Ovary (tissue), 9 donors: ENCODE results near the gene NOVA2. TPM values are rescaled to one million over a fixed set of nuclear protein-coding genes. Genes with fewer than 3 reads are reported as not detected.

Source experiments
- DNase-seq, 5 donors: peaks; one replicate each; pipeline ENCODE4 v3.0.0-alpha.2; 2019 to 2020
- H3K27ac ChIP-seq, 2 donors: fragments of 200-600 bp; one replicate each; pipeline versions ENCODE4 v1.5.1 to v1.8.0; 2019 to 2022
- H3K27me3 ChIP-seq: fragments of 200-600 bp; one replicate; pipeline ENCODE4 v1.8.0; 2022
- H3K36me3 ChIP-seq: fragments of 200-600 bp; sonication (generic); one replicate; pipeline ENCODE4 v1.5.1; 2019
- H3K4me1 ChIP-seq: one replicate; pipeline ENCODE4 v1.8.1; 2013; ENCODE audit warnings: mild to moderate bottlenecking, moderate library complexity; ENCODE audit not compliant: insufficient read depth
- H3K4me3 ChIP-seq: fragments of 200-600 bp; sonication (generic); one replicate; pipeline ENCODE4 v1.5.1; 2017
- H3K9me3 ChIP-seq, 2 donors: fragments of 200-600 bp in 1 of 2; sonication (generic) in 1 of 2; one replicate each; pipeline versions ENCODE4 v1.5.1 to v1.8.1; 2013 to 2019; ENCODE audit warnings: mild to moderate bottlenecking in 1 of 2, moderate library complexity in 1 of 2
- EP300 ChIP-seq: sonication (generic); formaldehyde crosslinking; IDR thresholded peaks from one replicate; pipeline ENCODE4 v1.6.1; 2017; ENCODE audit warnings: antibody characterized with exemption
- POLR2A ChIP-seq: fragments of 450-650 bp; IDR thresholded peaks from one replicate; pipeline ENCODE4 v1.6.1; 2017; ENCODE audit warnings: antibody characterized with exemption, mild to moderate bottlenecking, moderate library complexity
- WGBS, 3 donors: extraction: QIAGEN DNeasy Blood & Tissue Kit in 1 of 3; methylation state at CpG; one replicate each; pipeline versions ENCODE4 v1.1.5 to v1.1.7; 2013 to 2017; 5-methylcytosine and 5-hydroxymethylcytosine counted together
- intact Hi-C, 4 donors: fragments of 100-400 bp; cut with DNase I; formaldehyde crosslinking; loops; one replicate each; pipeline versions ENCODE4 v1.11.0 to v1.15.1; 2022 to 2023
- polyA plus RNA-seq, 2 donors: library from polyadenylated mRNA; stranded (reverse); fragments of 200-250 nt in 1 of 2; fragments of 350-450 nt in 1 of 2; fragmentation: Illumina TruSeq in 1 of 2; extraction: RNeasy Lipid Tissue Mini Kit (QIAGEN cat#74804) in 1 of 2; gene quantifications; one replicate each; pipeline ENCODE4 v1.2.3, GENCODE V29; 2013 to 2014
- total RNA-seq, 7 donors: library from RNA; depleted of rRNA in 2 of 7; stranded (reverse); fragments of >200 nt in 2 of 7; fragmentation: NEBNext Ultra II Directional in 3 of 7; extraction: Animal tissue kit (Norgen Biotek cat#: 25700) in 3 of 7; gene quantifications; one replicate each; pipeline versions ENCODE4 v1.1.0 to v1.2.4, GENCODE V29; 2016 to 2023
- TF ChIP-seq, protein P1 (sequence below), 3 donors: fragments of 450-650 bp in 2 of 3; fragments of 200-600 bp in 1 of 3; IDR thresholded peaks; one replicate each; pipeline versions ENCODE4 v1.5.1 to v1.8.0; 2016 to 2022; ENCODE audit warnings: antibody characterized with exemption in 3 of 3, mild to moderate bottlenecking in 1 of 3
- donor health status: DM: no; HTN: no; CAD: no; lungs with moderate emphysema.
- donor health status: DM: no; HTN: no; CAD: no.
- donor health status: Bipolar disorder and iron deficiency.
- donor health status: DM: yes; HTN: yes; CAD: no.
- donor health status: DM: no; HTN: no; CAD: no.
- donor health status: DM: yes; HTN: yes; CAD: no.

Gene NOVA2
- total and polyA plus RNA-seq, 9 donors: 0.23 to 4.8 (median 2.2) TPM

DNA sequence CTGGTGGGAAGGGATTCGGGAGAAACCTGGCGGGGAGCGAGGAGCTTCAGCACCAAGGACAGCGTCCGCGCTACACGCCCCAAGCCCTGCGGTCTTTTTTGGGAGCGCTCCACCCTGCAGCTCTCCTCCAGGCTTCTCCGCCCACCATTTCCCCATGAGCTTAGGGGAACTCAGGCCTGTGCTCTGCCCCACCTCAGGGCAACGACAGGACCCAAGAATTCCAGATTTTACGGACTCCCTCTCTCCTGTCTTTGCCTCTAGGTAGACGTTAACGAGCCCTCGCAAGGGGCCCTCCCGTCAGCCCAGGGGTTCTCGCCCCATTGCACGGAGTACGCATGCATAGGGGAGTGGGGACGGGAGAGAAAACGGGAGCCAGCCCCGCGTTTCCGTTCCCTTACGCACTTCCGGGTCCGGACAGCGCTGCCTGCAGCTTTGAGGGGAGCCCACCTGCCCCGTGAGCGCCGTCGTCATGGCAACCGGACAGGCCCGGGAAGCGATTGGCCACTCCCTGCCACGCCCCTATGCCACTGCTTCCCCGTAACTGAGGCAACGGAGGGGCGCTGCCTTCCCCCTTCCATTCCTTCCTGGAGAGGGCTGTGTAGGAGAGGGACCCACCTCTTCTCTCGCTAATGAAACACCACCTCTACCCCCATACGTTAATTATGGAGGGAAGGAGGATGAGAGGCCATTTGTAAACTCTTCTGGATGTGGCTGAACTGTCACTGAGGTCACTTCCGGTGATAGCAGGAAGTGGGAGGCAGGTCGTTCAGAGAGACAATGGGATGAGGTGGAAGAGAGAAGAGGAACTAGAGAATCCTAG lies 20.8 kb downstream of the NOVA2 start:
- peak in 4 of 5 donors; percentile 30 to 77 (median 56) for DNase-seq
- intact Hi-C loops: no loop called here
- H3K4me3 ChIP-seq: no peak overlapping the region
- no peak for TF ChIP-seq POLR2A
- TF ChIP-seq EP300: no peak
- TF ChIP-seq, protein P1, sequence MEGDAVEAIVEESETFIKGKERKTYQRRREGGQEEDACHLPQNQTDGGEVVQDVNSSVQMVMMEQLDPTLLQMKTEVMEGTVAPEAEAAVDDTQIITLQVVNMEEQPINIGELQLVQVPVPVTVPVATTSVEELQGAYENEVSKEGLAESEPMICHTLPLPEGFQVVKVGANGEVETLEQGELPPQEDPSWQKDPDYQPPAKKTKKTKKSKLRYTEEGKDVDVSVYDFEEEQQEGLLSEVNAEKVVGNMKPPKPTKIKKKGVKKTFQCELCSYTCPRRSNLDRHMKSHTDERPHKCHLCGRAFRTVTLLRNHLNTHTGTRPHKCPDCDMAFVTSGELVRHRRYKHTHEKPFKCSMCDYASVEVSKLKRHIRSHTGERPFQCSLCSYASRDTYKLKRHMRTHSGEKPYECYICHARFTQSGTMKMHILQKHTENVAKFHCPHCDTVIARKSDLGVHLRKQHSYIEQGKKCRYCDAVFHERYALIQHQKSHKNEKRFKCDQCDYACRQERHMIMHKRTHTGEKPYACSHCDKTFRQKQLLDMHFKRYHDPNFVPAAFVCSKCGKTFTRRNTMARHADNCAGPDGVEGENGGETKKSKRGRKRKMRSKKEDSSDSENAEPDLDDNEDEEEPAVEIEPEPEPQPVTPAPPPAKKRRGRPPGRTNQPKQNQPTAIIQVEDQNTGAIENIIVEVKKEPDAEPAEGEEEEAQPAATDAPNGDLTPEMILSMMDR (IDR thresholded peaks at IDR 0.05): no peak
- H3K4me1 ChIP-seq: no peaks in the 10 kb centered on the region
- no peaks in the 10 kb centered on the region for H3K36me3 ChIP-seq
- peaks cover 0 to 3% of the 10 kb centered on the region in 2 donors for H3K9me3 ChIP-seq
- H3K27me3 ChIP-seq: no peaks in the 10 kb centered on the region
- no peak overlapping the region for H3K27ac ChIP-seq
- WGBS, 3 donors: 5 to 8% (median 6%) methylated on average over 43 of the region's 43 CpGs

DNA sequence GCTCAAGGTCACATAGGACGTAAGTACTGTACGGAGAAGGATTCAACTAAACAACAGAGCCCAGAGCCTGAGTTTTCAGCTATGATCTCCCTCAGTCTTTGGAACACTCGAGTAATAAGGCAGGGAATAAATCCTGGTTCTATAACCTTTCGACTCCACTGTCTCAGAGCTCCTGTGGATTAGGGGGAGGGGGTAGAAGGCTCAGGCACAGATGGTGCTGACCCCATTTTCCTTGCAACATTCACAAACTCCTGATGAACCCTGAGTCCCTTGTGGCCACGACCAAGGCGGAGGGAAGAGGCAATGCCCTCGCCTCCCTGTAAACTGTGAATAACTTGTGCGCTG lies 21.4 kb downstream of the NOVA2 start:
- TF ChIP-seq, protein P1 (IDR thresholded peaks at IDR 0.05): no peak
- TF ChIP-seq EP300: no peak
- no peak for TF ChIP-seq POLR2A
- Histone ChIP-seq H3K27me3 (no peaks in the 10 kb centered on the region), H3K4me1 (no peaks in the 10 kb centered on the region), H3K9me3 (peaks cover 0 to 3% of the 10 kb centered on the region in 2 donors), H3K36me3 (no peaks in the 10 kb centered on the region), H3K27ac (no peak overlapping the region), H3K4me3 (no peak overlapping the region)
- intact Hi-C loops: no loop called here
- DNase-seq: no peak
- 27 to 37% (median 32%) methylated on average over 8 of the region's 8 CpGs for WGBS, 3 donors

DNA sequence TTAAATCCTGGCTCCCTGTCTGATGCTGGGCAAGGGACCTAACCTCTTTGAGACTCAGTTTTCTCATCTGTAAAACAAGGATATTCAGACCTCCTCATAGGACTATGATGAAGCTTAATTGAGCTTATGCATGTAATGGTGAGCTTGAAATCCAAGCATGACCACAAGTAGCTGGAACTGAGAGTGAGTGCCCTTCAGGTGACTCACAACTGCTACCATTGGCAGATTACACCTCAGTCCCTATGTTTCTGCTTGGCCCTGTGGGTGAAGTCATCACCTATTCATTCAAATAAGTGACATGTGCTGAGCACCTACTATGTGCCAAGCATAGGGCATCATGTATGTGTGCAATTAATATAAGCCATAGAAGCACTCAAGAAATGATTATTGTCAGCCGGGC lies 25.7 kb downstream of the NOVA2 start:
- Histone ChIP-seq H3K4me1 (no peaks in the 10 kb centered on the region), H3K36me3 (no peaks in the 10 kb centered on the region), H3K4me3 (no peak overlapping the region), H3K9me3 (no peaks in the 10 kb centered on the region), H3K27ac (no peak overlapping the region), H3K27me3 (no peaks in the 10 kb centered on the region)
- no peak for DNase-seq
- 88 to 100% (median 96%) methylated on average over 1 of the region's 1 CpG for WGBS, 3 donors
- TF ChIP-seq POLR2A: no peak
- TF ChIP-seq, protein P1 (IDR thresholded peaks at IDR 0.05): no peak
- no peak for TF ChIP-seq EP300
- intact Hi-C loops: no loop called here

DNA sequence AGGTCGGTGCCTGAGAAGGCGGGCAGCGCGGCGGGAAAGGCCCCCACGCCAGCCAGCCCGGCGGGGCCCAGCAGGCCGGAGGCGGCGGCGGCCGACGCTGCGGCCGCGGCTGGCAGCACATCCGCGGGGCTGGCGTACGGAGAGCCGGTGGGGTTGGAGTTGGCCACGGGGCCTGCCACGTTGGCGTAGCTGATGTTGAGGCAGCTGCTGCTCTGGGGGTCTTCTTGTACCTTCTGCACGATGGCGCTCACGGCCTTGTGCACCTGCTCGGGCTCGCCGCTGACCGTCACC lies 33.2 kb downstream of the NOVA2 start:
- Histone ChIP-seq H3K4me1 (no peaks in the 10 kb centered on the region), H3K4me3 (no peak overlapping the region), H3K27me3 (no peaks in the 10 kb centered on the region)

More for the DNA sequence above, 33.2 kb downstream of the NOVA2 start:
- no peak overlapping the region for H3K27ac ChIP-seq
- H3K9me3 ChIP-seq: peaks cover 0 to 9% of the 10 kb centered on the region in 2 donors
- TF ChIP-seq POLR2A (no peak), EP300 (no peak)
- TF ChIP-seq, protein P1 (IDR thresholded peaks at IDR 0.05): no peak
- H3K36me3 ChIP-seq: no peaks in the 10 kb centered on the region
- DNase-seq: no peak
- intact Hi-C loops: no loop called here
- 55 to 61% (median 57%) methylated on average over 21 to 32 of the region's 32 CpGs for WGBS, 3 donors
